ENCODE measurements around the gene HOOK1. TPM values are rescaled to one million over a fixed set of nuclear protein-coding genes. Genes with fewer than 3 reads are reported as not detected.
"Not testable (repeated sequence)": the region's sequence is repeated elsewhere in the genome, so short reads cannot be mapped to it uniquely, and the experiment has no call there.

The HOOK1 gene
- polyA plus RNA-seq, 3 donors: not detected

DNA sequence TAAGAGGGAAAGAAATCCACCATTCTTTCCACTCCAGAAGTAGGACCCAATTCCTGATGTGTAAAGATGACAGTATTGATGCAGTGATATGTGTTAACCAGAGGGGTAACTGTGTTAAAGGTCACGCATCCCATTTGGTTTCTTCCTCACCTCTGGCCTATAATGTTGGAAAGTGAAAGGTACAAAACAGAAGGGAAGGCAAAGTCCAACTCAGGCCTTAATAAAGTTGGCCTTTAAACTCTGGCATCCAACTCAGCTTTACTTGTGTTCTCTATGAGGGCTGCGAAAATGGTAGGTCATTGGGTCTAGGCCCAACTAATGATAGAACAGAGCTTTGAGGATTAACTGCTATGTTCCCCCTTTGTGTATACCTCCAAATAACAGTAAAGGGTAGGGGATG lies 93.9 kb downstream of the HOOK1 start:
- no peaks in the 10 kb centered on the region for H4K20me1 ChIP-seq (ENCODE audit: insufficient read depth, low read length)
- H3K4me1 Mint-ChIP-seq: no peaks in the 10 kb centered on the region
- no peak overlapping the region for H3K4me3 Mint-ChIP-seq
- H3K27ac ChIP-seq (ENCODE audit: low read depth in 1 of 2, low read length in 2 of 2): no peak overlapping the region
- no peaks in the 10 kb centered on the region for H3K36me3 Mint-ChIP-seq
- H3K27me3 ChIP-seq (ENCODE audit: control insufficient read depth in 2 of 2, insufficient read depth in 2 of 2, low read length in 2 of 2): no peaks in the 10 kb centered on the region
- no peaks in the 10 kb centered on the region for H3K4me1 ChIP-seq (ENCODE audit: control insufficient read depth in 1 of 2, insufficient read depth in 2 of 2, low read length in 2 of 2)
- H3K4me2 ChIP-seq (replicated peaks; ENCODE audit: extremely low read depth, low read length, poor library complexity, severe bottlenecking): no peak overlapping the region
- no peaks in the 10 kb centered on the region for H3K9me3 Mint-ChIP-seq
- H3K79me2 ChIP-seq (ENCODE audit: insufficient read depth, low read length): no peaks in the 10 kb centered on the region
- H3K27me3 Mint-ChIP-seq (ENCODE audit: low read depth in 3 of 3): no peaks in the 10 kb centered on the region
- DNase-seq: no peak
- TF ChIP-seq, protein P1, sequence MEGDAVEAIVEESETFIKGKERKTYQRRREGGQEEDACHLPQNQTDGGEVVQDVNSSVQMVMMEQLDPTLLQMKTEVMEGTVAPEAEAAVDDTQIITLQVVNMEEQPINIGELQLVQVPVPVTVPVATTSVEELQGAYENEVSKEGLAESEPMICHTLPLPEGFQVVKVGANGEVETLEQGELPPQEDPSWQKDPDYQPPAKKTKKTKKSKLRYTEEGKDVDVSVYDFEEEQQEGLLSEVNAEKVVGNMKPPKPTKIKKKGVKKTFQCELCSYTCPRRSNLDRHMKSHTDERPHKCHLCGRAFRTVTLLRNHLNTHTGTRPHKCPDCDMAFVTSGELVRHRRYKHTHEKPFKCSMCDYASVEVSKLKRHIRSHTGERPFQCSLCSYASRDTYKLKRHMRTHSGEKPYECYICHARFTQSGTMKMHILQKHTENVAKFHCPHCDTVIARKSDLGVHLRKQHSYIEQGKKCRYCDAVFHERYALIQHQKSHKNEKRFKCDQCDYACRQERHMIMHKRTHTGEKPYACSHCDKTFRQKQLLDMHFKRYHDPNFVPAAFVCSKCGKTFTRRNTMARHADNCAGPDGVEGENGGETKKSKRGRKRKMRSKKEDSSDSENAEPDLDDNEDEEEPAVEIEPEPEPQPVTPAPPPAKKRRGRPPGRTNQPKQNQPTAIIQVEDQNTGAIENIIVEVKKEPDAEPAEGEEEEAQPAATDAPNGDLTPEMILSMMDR (IDR thresholded peaks at IDR 0.05): no peak
- intact Hi-C loops (cut with micrococcal nuclease): no loop called here
- H2AFZ ChIP-seq (ENCODE audit: insufficient read depth, low read depth, low read length, poor library complexity, severe bottlenecking): no peak overlapping the region
- no peak overlapping the region for H3K4me3 ChIP-seq (replicated peaks in 1 of 3; ENCODE audit: low read depth in 2 of 3, low read length in 3 of 3)
- H3K9me3 ChIP-seq (replicated peaks in 1 of 2; ENCODE audit: control insufficient read depth in 1 of 2, insufficient read depth in 1 of 2, low read length in 2 of 2): no peaks in the 10 kb centered on the region
- no peaks in the 10 kb centered on the region for H3K36me3 ChIP-seq (replicated peaks in 1 of 2; ENCODE audit: control insufficient read depth in 1 of 2, insufficient read depth in 2 of 2, low read length in 2 of 2)
- WGBS (ENCODE audit: insufficient coverage): 100% methylated on average over 1 of the region's 2 CpGs
- no peak overlapping the region for H3K9ac ChIP-seq (ENCODE audit: insufficient read depth, low read length, poor library complexity, severe bottlenecking)
- H3K27ac Mint-ChIP-seq: no peak overlapping the region

DNA sequence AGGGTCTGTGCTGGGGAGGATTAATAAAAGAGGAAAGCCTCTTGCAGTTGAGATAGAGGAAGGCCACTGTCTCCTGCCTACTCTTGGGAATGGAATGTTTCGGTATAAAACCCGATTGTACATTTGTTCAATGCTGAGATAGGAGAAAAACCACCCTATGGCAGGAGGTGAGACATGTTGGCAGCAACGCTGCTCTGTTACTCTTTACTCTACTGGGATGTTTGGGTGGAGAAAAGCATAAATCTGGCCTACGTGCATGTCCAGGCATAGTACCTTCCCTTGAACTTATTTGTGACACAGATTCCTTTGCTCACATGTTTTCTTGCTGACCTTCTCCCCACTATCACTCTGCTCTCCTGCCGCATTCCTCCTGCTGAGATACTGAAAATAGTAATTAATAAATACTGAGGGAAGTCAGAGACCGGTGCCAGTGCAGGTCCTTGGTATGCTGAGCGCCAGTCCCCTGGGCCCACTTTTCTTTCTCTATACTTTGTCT lies 100.1 kb downstream of the HOOK1 start:
- H3K9me3 Mint-ChIP-seq; intact Hi-C loops (cut with micrococcal nuclease); H3K36me3 Mint-ChIP-seq: not testable (repeated sequence)

More for the DNA sequence above, 100.1 kb downstream of the HOOK1 start:
- not testable (repeated sequence) for H3K79me2 ChIP-seq (ENCODE audit: insufficient read depth, low read length); H3K9me3 ChIP-seq (replicated peaks in 1 of 2; ENCODE audit: control insufficient read depth in 1 of 2, insufficient read depth in 1 of 2, low read length in 2 of 2); H3K27ac ChIP-seq (ENCODE audit: low read depth in 1 of 2, low read length in 2 of 2); H3K4me3 Mint-ChIP-seq; H2AFZ ChIP-seq (ENCODE audit: insufficient read depth, low read depth, low read length, poor library complexity, severe bottlenecking); H3K4me1 ChIP-seq (ENCODE audit: control insufficient read depth in 1 of 2, insufficient read depth in 2 of 2, low read length in 2 of 2); H3K27ac Mint-ChIP-seq; H3K9ac ChIP-seq (ENCODE audit: insufficient read depth, low read length, poor library complexity, severe bottlenecking); H3K4me1 Mint-ChIP-seq; H3K36me3 ChIP-seq (replicated peaks in 1 of 2; ENCODE audit: control insufficient read depth in 1 of 2, insufficient read depth in 2 of 2, low read length in 2 of 2); DNase-seq; H3K4me2 ChIP-seq (replicated peaks; ENCODE audit: extremely low read depth, low read length, poor library complexity, severe bottlenecking); H3K27me3 ChIP-seq (ENCODE audit: control insufficient read depth in 2 of 2, insufficient read depth in 2 of 2, low read length in 2 of 2); H3K4me3 ChIP-seq (replicated peaks in 1 of 3; ENCODE audit: low read depth in 2 of 3, low read length in 3 of 3); H4K20me1 ChIP-seq (ENCODE audit: insufficient read depth, low read length); H3K27me3 Mint-ChIP-seq (ENCODE audit: low read depth in 3 of 3)
- no CpG with 5 or more reads among the region's 7 CpGs for WGBS (ENCODE audit: insufficient coverage)
